ENCODE measurements around the gene SUN1.

The SUN1 gene

DNA sequence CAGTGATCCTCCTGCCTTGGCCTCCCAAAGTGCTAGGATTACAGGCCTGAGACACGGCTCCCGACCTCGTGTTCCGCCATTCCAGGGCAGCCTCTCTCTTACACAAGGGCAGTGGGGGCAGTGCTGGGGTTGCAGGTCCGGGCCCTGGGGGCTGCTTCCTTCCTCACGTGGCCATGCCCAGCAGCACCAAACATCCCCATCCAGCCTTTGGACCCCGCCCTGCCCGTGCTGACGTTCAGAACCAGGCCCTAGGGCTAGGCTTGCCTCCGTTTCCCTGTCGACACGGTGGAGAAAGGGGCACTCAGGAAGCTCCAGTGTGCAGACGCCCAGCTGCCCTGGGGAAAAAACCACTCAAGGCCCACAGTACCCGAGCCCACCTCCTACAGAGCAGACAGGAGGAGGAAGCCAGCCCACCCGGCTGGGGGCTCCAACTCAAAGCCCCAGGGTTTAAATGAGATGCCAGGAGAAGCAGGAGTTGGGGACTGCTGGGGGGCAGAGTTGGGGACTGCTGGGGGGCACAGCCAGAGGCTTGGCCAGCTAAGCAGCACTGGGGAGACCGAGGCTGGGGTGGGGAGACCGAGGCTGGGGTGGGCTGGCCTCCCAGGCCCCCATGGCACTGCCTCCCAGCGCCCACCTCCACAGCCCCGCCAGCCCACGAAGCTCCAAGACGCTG, 86.3 kb downstream of the SUN1 start:
- H3K36me3 ChIP-seq (ENCODE audit: control insufficient read depth in 2 of 2, insufficient read depth in 1 of 2, low read length in 2 of 2), result no peaks in the 10 kb centered on the region
- no peak overlapping the region for H3K4me3 ChIP-seq (ENCODE audit: low read depth, low read length)
- CTCF ChIA-PET, result interaction anchor here (0.7 kb wide), 1 partner anchor 45 kb away, joined by 3 read pairs; no protein-coding TSS in a partner anchor
- no peak overlapping the region for H3K27ac ChIP-seq (ENCODE audit: extremely low read depth, low read depth, low read length)
- H3K4me1 ChIP-seq (ENCODE audit: control insufficient read depth, insufficient read depth, low read length), result no peaks in the 10 kb centered on the region
- no peaks in the 10 kb centered on the region for H3K9me3 ChIP-seq (ENCODE audit: control insufficient read depth, insufficient read depth, low read depth, low read length)
- POLR2A ChIA-PET, result no interaction called here
- TF ChIP-seq SP3 (tag by site-specific recombination; IDR thresholded peaks at IDR 0.05) (no peak), ZNF391 (tag by site-specific recombination; IDR thresholded peaks at IDR 0.05; ENCODE audit: borderline replicate concordance, low read depth) (no peak), ZNF658 (tag by site-specific recombination; IDR thresholded peaks at IDR 0.05) (no peak), ZBTB48 (tag by site-specific recombination; IDR thresholded peaks at IDR 0.05) (no peak), ZNF626 (tag by site-specific recombination; IDR thresholded peaks at IDR 0.05) (no peak)
- TF ChIP-seq, protein P1, sequence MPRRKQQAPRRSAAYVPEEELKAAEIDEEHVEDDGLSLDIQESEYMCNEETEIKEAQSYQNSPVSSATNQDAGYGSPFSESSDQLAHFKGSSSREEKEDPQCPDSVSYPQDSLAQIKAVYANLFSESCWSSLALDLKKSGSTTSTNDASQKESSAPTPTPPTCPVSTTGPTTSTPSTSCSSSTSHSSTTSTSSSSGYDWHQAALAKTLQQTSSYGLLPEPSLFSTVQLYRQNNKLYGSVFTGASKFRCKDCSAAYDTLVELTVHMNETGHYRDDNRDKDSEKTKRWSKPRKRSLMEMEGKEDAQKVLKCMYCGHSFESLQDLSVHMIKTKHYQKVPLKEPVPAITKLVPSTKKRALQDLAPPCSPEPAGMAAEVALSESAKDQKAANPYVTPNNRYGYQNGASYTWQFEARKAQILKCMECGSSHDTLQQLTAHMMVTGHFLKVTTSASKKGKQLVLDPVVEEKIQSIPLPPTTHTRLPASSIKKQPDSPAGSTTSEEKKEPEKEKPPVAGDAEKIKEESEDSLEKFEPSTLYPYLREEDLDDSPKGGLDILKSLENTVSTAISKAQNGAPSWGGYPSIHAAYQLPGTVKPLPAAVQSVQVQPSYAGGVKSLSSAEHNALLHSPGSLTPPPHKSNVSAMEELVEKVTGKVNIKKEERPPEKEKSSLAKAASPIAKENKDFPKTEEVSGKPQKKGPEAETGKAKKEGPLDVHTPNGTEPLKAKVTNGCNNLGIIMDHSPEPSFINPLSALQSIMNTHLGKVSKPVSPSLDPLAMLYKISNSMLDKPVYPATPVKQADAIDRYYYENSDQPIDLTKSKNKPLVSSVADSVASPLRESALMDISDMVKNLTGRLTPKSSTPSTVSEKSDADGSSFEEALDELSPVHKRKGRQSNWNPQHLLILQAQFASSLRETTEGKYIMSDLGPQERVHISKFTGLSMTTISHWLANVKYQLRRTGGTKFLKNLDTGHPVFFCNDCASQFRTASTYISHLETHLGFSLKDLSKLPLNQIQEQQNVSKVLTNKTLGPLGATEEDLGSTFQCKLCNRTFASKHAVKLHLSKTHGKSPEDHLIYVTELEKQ (tag by site-specific recombination; IDR thresholded peaks at IDR 0.05; ENCODE audit: borderline replicate concordance), result no peak
- TF ChIP-seq, protein P2, sequence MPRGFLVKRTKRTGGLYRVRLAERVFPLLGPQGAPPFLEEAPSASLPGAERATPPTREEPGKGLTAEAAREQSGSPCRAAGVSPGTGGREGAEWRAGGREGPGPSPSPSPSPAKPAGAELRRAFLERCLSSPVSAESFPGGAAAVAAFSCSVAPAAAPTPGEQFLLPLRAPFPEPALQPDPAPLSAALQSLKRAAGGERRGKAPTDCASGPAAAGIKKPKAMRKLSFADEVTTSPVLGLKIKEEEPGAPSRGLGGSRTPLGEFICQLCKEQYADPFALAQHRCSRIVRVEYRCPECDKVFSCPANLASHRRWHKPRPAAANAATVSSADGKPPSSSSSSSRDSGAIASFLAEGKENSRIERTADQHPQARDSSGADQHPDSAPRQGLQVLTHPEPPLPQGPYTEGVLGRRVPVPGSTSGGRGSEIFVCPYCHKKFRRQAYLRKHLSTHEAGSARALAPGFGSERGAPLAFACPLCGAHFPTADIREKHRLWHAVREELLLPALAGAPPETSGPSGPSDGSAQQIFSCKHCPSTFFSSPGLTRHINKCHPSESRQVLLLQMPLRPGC (tag by site-specific recombination; IDR thresholded peaks at IDR 0.05), result no peak
- TF ChIP-seq, protein P3, sequence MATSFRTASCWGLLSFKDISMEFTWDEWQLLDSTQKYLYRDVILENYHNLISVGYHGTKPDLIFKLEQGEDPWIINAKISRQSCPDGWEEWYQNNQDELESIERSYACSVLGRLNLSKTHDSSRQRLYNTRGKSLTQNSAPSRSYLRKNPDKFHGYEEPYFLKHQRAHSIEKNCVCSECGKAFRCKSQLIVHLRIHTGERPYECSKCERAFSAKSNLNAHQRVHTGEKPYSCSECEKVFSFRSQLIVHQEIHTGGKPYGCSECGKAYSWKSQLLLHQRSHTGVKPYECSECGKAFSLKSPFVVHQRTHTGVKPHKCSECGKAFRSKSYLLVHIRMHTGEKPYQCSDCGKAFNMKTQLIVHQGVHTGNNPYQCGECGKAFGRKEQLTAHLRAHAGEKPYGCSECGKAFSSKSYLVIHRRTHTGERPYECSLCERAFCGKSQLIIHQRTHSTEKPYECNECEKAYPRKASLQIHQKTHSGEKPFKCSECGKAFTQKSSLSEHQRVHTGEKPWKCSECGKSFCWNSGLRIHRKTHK (tag by site-specific recombination; IDR thresholded peaks at IDR 0.05), result no peak

GRCh38 chr7:919114-919442, 86.8 kb downstream of the SUN1 start:
- Histone ChIP-seq H3K27ac (ENCODE audit: extremely low read depth, low read depth, low read length) (no peak overlapping the region), H3K36me3 (ENCODE audit: control insufficient read depth in 2 of 2, insufficient read depth in 1 of 2, low read length in 2 of 2) (no peaks in the 10 kb centered on the region), H3K9me3 (ENCODE audit: control insufficient read depth, insufficient read depth, low read depth, low read length) (no peaks in the 10 kb centered on the region), H3K4me1 (ENCODE audit: control insufficient read depth, insufficient read depth, low read length) (no peaks in the 10 kb centered on the region), H3K4me3 (ENCODE audit: low read depth, low read length) (no peak overlapping the region)
- POLR2A ChIA-PET, result no interaction called here
- CTCF ChIA-PET, result no interaction called here
- TF ChIP-seq ZNF548 (tag by site-specific recombination; IDR thresholded peaks at IDR 0.05) (no peak), GLIS2 (tag by site-specific recombination; IDR thresholded peaks at IDR 0.05) (0 out of 2 replicates have a peak, but pooled peaks have one; percentile 13)

GRCh38 chr7:919924-920341, 87.7 kb downstream of the SUN1 start:
- Histone ChIP-seq H3K4me1 (ENCODE audit: control insufficient read depth, insufficient read depth, low read length) (no peaks in the 10 kb centered on the region), H3K36me3 (ENCODE audit: control insufficient read depth in 2 of 2, insufficient read depth in 1 of 2, low read length in 2 of 2) (no peaks in the 10 kb centered on the region), H3K9me3 (ENCODE audit: control insufficient read depth, insufficient read depth, low read depth, low read length) (no peaks in the 10 kb centered on the region), H3K27ac (ENCODE audit: extremely low read depth, low read depth, low read length) (no peak overlapping the region), H3K4me3 (ENCODE audit: low read depth, low read length) (no peak overlapping the region)
- ChIA-PET CTCF (no interaction called here), POLR2A (no interaction called here)
- TF ChIP-seq ZNF529 (tag by site-specific recombination; IDR thresholded peaks at IDR 0.05; ENCODE audit: insufficient replicate concordance), result no peak
- no peak for TF ChIP-seq ZBTB49 (tag by site-specific recombination; IDR thresholded peaks at IDR 0.05; ENCODE audit: low read depth)
- no peak for TF ChIP-seq ZFHX2 (tag by site-specific recombination; conservative IDR thresholded peaks at IDR 0.05)
- no peak for TF ChIP-seq ZNF76 (tag by site-specific recombination; IDR thresholded peaks at IDR 0.05; ENCODE audit: borderline replicate concordance, low read depth)
- TF ChIP-seq ZNF521 (tag by site-specific recombination; IDR thresholded peaks at IDR 0.05), result no peak
- no peak for TF ChIP-seq ZNF596 (tag by site-specific recombination; IDR thresholded peaks at IDR 0.05)
- TF ChIP-seq, protein P4, sequence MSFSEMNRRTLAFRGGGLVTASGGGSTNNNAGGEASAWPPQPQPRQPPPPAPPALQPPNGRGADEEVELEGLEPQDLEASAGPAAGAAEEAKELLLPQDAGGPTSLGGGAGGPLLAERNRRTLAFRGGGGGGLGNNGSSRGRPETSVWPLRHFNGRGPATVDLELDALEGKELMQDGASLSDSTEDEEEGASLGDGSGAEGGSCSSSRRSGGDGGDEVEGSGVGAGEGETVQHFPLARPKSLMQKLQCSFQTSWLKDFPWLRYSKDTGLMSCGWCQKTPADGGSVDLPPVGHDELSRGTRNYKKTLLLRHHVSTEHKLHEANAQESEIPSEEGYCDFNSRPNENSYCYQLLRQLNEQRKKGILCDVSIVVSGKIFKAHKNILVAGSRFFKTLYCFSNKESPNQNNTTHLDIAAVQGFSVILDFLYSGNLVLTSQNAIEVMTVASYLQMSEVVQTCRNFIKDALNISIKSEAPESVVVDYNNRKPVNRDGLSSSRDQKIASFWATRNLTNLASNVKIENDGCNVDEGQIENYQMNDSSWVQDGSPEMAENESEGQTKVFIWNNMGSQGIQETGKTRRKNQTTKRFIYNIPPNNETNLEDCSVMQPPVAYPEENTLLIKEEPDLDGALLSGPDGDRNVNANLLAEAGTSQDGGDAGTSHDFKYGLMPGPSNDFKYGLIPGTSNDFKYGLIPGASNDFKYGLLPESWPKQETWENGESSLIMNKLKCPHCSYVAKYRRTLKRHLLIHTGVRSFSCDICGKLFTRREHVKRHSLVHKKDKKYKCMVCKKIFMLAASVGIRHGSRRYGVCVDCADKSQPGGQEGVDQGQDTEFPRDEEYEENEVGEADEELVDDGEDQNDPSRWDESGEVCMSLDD (tag by site-specific recombination; IDR thresholded peaks at IDR 0.05), result no peak

Measured in HEK293 (cell line).